C4-2B (cell line): ENCODE measurements around the gene DLG2.

ENCODE experiments used
- H3K27ac ChIP-seq: fragments of 450-650 bp; 2 replicates; pipeline ENCODE4 v1.5.1; 2017
- ZFX ChIP-seq: fragments of 450-650 bp; IDR thresholded peaks from 2 replicates; pipeline ENCODE4 v1.6.1; 2017
- TF ChIP-seq, protein P1 (sequence below): fragments of 450-650 bp; conservative IDR thresholded peaks from 2 replicates; pipeline ENCODE4 v1.5.1; 2017; ENCODE audit warnings: mild to moderate bottlenecking

DLG2 gene

DNA sequence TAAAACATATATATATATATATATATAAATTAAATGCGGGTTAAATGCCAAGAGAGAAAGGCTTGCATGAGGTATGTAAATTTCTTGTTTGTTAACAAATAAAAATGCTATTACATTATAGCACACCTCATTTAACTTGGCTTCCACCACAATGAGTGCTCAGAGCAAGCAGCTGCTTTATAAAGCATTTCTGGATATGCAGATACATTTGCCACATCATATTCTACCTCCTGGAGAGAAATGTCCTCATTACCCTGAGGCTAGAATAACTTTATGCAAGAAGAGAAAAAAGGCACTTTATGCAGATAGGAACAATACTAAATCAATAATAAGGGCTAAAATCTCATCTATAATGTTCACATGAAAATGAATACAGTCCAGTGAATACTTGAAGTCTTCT, 2159.3 kb downstream of the DLG2 start:
- TF ChIP-seq, protein P1, sequence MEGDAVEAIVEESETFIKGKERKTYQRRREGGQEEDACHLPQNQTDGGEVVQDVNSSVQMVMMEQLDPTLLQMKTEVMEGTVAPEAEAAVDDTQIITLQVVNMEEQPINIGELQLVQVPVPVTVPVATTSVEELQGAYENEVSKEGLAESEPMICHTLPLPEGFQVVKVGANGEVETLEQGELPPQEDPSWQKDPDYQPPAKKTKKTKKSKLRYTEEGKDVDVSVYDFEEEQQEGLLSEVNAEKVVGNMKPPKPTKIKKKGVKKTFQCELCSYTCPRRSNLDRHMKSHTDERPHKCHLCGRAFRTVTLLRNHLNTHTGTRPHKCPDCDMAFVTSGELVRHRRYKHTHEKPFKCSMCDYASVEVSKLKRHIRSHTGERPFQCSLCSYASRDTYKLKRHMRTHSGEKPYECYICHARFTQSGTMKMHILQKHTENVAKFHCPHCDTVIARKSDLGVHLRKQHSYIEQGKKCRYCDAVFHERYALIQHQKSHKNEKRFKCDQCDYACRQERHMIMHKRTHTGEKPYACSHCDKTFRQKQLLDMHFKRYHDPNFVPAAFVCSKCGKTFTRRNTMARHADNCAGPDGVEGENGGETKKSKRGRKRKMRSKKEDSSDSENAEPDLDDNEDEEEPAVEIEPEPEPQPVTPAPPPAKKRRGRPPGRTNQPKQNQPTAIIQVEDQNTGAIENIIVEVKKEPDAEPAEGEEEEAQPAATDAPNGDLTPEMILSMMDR, result no peak
- TF ChIP-seq ZFX, result no peak
- no peak overlapping the region for H3K27ac ChIP-seq

DNA sequence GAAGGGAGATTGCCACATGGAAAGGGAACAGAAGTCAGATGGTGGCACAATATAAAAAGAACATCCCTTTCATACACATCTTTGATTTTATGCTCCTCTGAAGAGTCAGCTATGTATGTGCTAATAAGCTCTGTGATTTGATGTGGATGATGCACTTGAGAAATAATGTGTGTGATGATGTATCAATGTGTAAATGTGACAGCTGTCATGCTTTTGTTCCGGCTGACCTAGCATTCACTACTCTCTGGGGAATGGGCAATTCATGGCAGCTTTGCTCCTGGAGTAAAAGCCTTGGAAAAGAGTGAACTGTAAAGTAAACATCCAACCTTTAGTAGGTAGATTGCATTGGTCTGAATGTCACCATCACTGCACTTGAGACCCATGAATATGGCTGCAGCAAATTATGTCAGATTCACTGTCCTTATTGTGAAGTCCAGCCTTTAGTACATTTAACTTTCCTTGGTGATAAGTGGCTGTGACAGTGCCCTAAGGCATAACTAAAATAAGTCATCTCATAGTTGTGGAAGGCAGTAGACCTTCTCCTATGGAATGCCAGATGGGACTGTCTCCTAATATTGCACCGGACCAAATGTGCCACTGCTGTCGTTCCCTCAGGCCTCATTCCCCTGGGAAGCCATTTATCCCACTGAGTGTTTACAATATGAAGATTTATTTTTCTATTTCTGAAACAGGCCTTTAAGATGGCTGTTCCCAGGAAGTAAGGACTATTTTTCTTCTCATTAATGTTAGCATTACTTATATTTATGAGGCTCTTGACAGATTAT, 2162.8 kb downstream of the DLG2 start:
- H3K27ac ChIP-seq, result no peak overlapping the region
- TF ChIP-seq, protein P1, result no peak
- no peak for TF ChIP-seq ZFX

- TF ChIP-seq, protein P1, result no peak
- TF ChIP-seq ZFX, result no peak
- no peak overlapping the region for H3K27ac ChIP-seq
These were observed 2167.3 kb downstream of the DLG2 start for GRCh38 chr11:83459798-83460197.

GRCh38 chr11:83456566-83456965, 2170.6 kb downstream of the DLG2 start:
- TF ChIP-seq ZFX, result no peak
- TF ChIP-seq, protein P1, result no peak

GRCh38 chr11:83456075-83456474, 2171.1 kb downstream of the DLG2 start:
- no peak overlapping the region for H3K27ac ChIP-seq
- TF ChIP-seq, protein P1, result no peak
- TF ChIP-seq ZFX, result no peak

More at GRCh38 chr11:83456566-83456965, 2170.6 kb downstream of the DLG2 start:
- H3K27ac ChIP-seq, result no peak overlapping the region

GRCh38 chr11:83455356-83455755, 2171.8 kb downstream of the DLG2 start:
- TF ChIP-seq ZFX, result no peak
- TF ChIP-seq, protein P1, result no peak
- no peak overlapping the region for H3K27ac ChIP-seq

- TF ChIP-seq, protein P1, result no peak
- TF ChIP-seq ZFX, result no peak
- no peak overlapping the region for H3K27ac ChIP-seq
These were observed 2172.5 kb downstream of the DLG2 start for GRCh38 chr11:83454674-83455073.
